H1 (cell line): ENCODE data around the gene SSNA1. TPM values are rescaled to one million over a fixed set of nuclear protein-coding genes. Genes with fewer than 3 reads are reported as not detected.

Experiments used
- CTCF ChIA-PET: fragments of 300-600 bp; sonication (Branson Sonifier 250); formaldehyde crosslinking; loops from one replicate; lab custom pipeline; 2021; ENCODE audit not compliant: partially characterized antibody; lab: Charles Lee
- POLR2A ChIA-PET: fragments of 300-600 bp; sonication (Branson Sonifier 250); formaldehyde crosslinking; loops from one replicate; lab custom pipeline; 2021; ENCODE audit warnings: inconsistent platforms; ENCODE audit not compliant: partially characterized antibody; lab: Charles Lee
- DNase-seq, 2 experiments: peaks; one replicate each; pipeline versions ENCODE4 v3.0.0 to v3.0.0-alpha.2; 2010 to 2022; ENCODE audit warnings: low spot score in 2 of 2, low read depth in 1 of 2, mixed read lengths in 1 of 2
- FAIRE-seq: peaks from 2 replicates; lab custom pipeline; 2011; peaks lifted over from hg19 to GRCh38; lab: Jason Lieb, UNC
- H2AFZ ChIP-seq: 2 replicates; pipeline ENCODE4 v1.8.1; 2012; ENCODE audit warnings: low read length, inconsistent platforms
- H2AK5ac ChIP-seq: 2 replicates; pipeline ENCODE4 v1.6.1; 2013; ENCODE audit warnings: low read depth, low read length
- H2BK120ac ChIP-seq: replicated peaks from 2 replicates; pipeline ENCODE3; 2013; ENCODE audit warnings: low read depth, low read length, inconsistent platforms
- H2BK12ac ChIP-seq: 2 replicates; pipeline ENCODE4 v1.6.1; 2013; ENCODE audit warnings: low read depth, low read length
- H2BK15ac ChIP-seq: 2 replicates; pipeline ENCODE4 v1.6.1; 2013; ENCODE audit warnings: low read length
- H2BK20ac ChIP-seq: 2 replicates; pipeline ENCODE4 v1.6.1; 2013; ENCODE audit warnings: low read length
- H2BK5ac ChIP-seq: 2 replicates; pipeline ENCODE4 v1.6.1; 2013; ENCODE audit warnings: low read depth, low read length
- H3K14ac ChIP-seq: 2 replicates; pipeline ENCODE4 v1.6.1; 2013; ENCODE audit warnings: inconsistent platforms; ENCODE audit not compliant: insufficient read length
- H3K18ac ChIP-seq: 2 replicates; pipeline ENCODE4 v1.6.1; 2013; ENCODE audit warnings: low read length; ENCODE audit errors: extremely low read depth
- H3K23ac ChIP-seq: 2 replicates; pipeline ENCODE4 v1.6.1; 2013; ENCODE audit warnings: inconsistent platforms; ENCODE audit not compliant: insufficient read length
- H3K23me2 ChIP-seq: 2 replicates; pipeline ENCODE4 v1.6.1; 2013; ENCODE audit warnings: low read depth, low read length
- H3K27ac ChIP-seq: 2 replicates; pipeline ENCODE4 v1.6.1; 2011; ENCODE audit warnings: low read depth, low read length, inconsistent platforms
- H3K27me3 ChIP-seq, 4 experiments: replicated peaks in 1 of 4; 1 replicate in 1 of 4; 2 replicates in 3 of 4; pipeline versions ENCODE4 v1.6.1 to v1.8.1; 2011 to 2013; ENCODE audit warnings: low read length in 3 of 4, mild to moderate bottlenecking in 3 of 4, inconsistent platforms in 2 of 4, mixed read lengths in 2 of 4, moderate library complexity in 1 of 4; ENCODE audit not compliant: control insufficient read depth in 3 of 4, insufficient read depth in 3 of 4; ENCODE audit errors: extremely low read depth in 1 of 4
- H3K36me3 ChIP-seq, 4 experiments: 2 replicates each; pipeline versions ENCODE4 v1.6.1 to v1.8.1; 2011 to 2013; ENCODE audit warnings: mild to moderate bottlenecking in 4 of 4, low read length in 3 of 4, moderate library complexity in 2 of 4, control low read depth in 1 of 4, inconsistent platforms in 1 of 4; ENCODE audit not compliant: insufficient read depth in 4 of 4, control insufficient read depth in 2 of 4
- H3K4ac ChIP-seq: replicated peaks from 2 replicates; pipeline ENCODE3; 2013; ENCODE audit warnings: low read length, low read depth, mixed read lengths, inconsistent platforms; ENCODE audit not compliant: insufficient read length
- H3K4me1 ChIP-seq, 4 experiments: replicated peaks in 1 of 4; 1 replicate in 1 of 4; 2 replicates in 3 of 4; pipeline versions ENCODE4 v1.6.1 to v1.8.1; 2011 to 2013; ENCODE audit warnings: low read length in 3 of 4, inconsistent platforms in 2 of 4, mixed read lengths in 1 of 4; ENCODE audit not compliant: insufficient read depth in 4 of 4, control insufficient read depth in 3 of 4
- H3K4me2 ChIP-seq, 2 experiments: 2 replicates each; pipeline versions ENCODE4 v1.6.1 to v1.8.1; 2011 to 2013; ENCODE audit warnings: low read depth in 2 of 2, low read length in 2 of 2, control low read depth in 1 of 2, inconsistent platforms in 1 of 2, mild to moderate bottlenecking in 1 of 2; ENCODE audit not compliant: insufficient read depth in 1 of 2
- H3K4me3 ChIP-seq, 4 experiments: fragments of 200-600, 300-600 bp in 1 of 4; sonication (generic), shearing (Covaris generic), sonication (Bioruptor Twin) in 1 of 4; 2 replicates each; pipeline versions ENCODE4 v1.5.1 to v1.8.1; 2011 to 2016; ENCODE audit warnings: low read length in 4 of 4, low read depth in 3 of 4, control low read depth in 2 of 4, inconsistent platforms in 2 of 4, mild to moderate bottlenecking in 2 of 4, mixed read lengths in 1 of 4, moderate library complexity in 1 of 4; ENCODE audit not compliant: insufficient read depth in 2 of 4; ENCODE audit errors: extremely low read depth in 1 of 4
- H3K56ac ChIP-seq: replicated peaks from 2 replicates; pipeline ENCODE3; 2013; ENCODE audit warnings: low read depth, mild to moderate bottlenecking, mixed read lengths, low read length, inconsistent platforms; ENCODE audit not compliant: insufficient read length
- H3K79me1 ChIP-seq: 2 replicates; pipeline ENCODE4 v1.6.1; 2013; ENCODE audit warnings: low read depth, low read length, control low read depth
- H3K79me2 ChIP-seq, 2 experiments: 2 replicates each; pipeline versions ENCODE4 v1.6.1 to v1.8.1; 2012 to 2013; ENCODE audit warnings: low read length in 2 of 2, mild to moderate bottlenecking in 2 of 2, inconsistent platforms in 1 of 2; ENCODE audit not compliant: insufficient read depth in 2 of 2, control insufficient read depth in 1 of 2
- H3K9ac ChIP-seq, 4 experiments: replicated peaks in 1 of 4; 1 replicate in 1 of 4; 2 replicates in 3 of 4; pipeline versions ENCODE4 v1.6.1 to v1.8.1; 2011 to 2013; ENCODE audit warnings: low read depth in 3 of 4, low read length in 3 of 4, control low read depth in 2 of 4, mild to moderate bottlenecking in 2 of 4, moderate library complexity in 2 of 4, inconsistent platforms in 1 of 4; ENCODE audit errors: extremely low read depth in 1 of 4
- H3K9me3 ChIP-seq, 2 experiments: 2 replicates each; pipeline versions ENCODE4 v1.6.1 to v1.8.1; 2012 to 2013; ENCODE audit warnings: mild to moderate bottlenecking in 2 of 2, moderate library complexity in 2 of 2, control low read depth in 1 of 2, inconsistent platforms in 1 of 2, low read depth in 1 of 2, low read length in 1 of 2, mixed read lengths in 1 of 2; ENCODE audit not compliant: insufficient read depth in 2 of 2
- H4K20me1 ChIP-seq, 2 experiments: replicated peaks in 1 of 2; 2 replicates each; pipeline versions ENCODE3 to v1.8.1; 2011 to 2013; ENCODE audit warnings: inconsistent platforms in 2 of 2, low read length in 2 of 2, mild to moderate bottlenecking in 1 of 2; ENCODE audit not compliant: insufficient read depth in 2 of 2, control insufficient read depth in 1 of 2
- H4K5ac ChIP-seq: 2 replicates; pipeline ENCODE4 v1.6.1; 2013; ENCODE audit warnings: low read length, low read depth, mixed read lengths, inconsistent platforms; ENCODE audit not compliant: insufficient read length
- H4K8ac ChIP-seq: 2 replicates; pipeline ENCODE4 v1.8.0; 2013; ENCODE audit warnings: mild to moderate bottlenecking, moderate library complexity, low read length, inconsistent platforms; ENCODE audit not compliant: insufficient read depth; ENCODE audit errors: extremely low read depth
- H4K91ac ChIP-seq: replicated peaks from 2 replicates; pipeline ENCODE3; 2013; ENCODE audit warnings: low read length, mixed read lengths, inconsistent platforms; ENCODE audit not compliant: insufficient read length
- BCL11A ChIP-seq, 2 experiments: IDR thresholded peaks; one replicate each; pipeline ENCODE4 v1.6.1; 2011; ENCODE audit warnings: low read depth in 2 of 2, low read length in 2 of 2, mild to moderate bottlenecking in 2 of 2
- EZH2 ChIP-seq: fragments of 200-600 bp; sonication (generic); IDR thresholded peaks from 2 replicates; pipeline ENCODE4 v1.7.1; 2012; ENCODE audit warnings: low read depth, mild to moderate bottlenecking, moderate library complexity, low read length, inconsistent platforms; ENCODE audit not compliant: severe bottlenecking
- GTF2F1 ChIP-seq: IDR thresholded peaks from 2 replicates; pipeline ENCODE4 v1.6.1; 2012; ENCODE audit warnings: low read depth, low read length, improper control_type of control experiment, borderline replicate concordance
- HDAC2 ChIP-seq, 2 experiments: fragments of 300-600 bp in 1 of 2; sonication (generic) in 1 of 2; IDR thresholded peaks; 2 replicates each; pipeline ENCODE4 v1.6.1; 2011 to 2012; ENCODE audit warnings: low read depth in 2 of 2, low read length in 2 of 2, mild to moderate bottlenecking in 2 of 2, moderate library complexity in 2 of 2, borderline replicate concordance in 1 of 2, inconsistent platforms in 1 of 2
- RAD21 ChIP-seq, 2 experiments: IDR thresholded peaks in 1 of 2; conservative IDR thresholded peaks in 1 of 2; 2 replicates each; pipeline ENCODE4 v1.6.1; 2011; ENCODE audit warnings: low read depth in 2 of 2, low read length in 2 of 2, improper control_type of control experiment in 1 of 2, inconsistent platforms in 1 of 2, mild to moderate bottlenecking in 1 of 2, moderate library complexity in 1 of 2
- RXRA ChIP-seq: IDR thresholded peaks from 2 replicates; pipeline ENCODE4 v1.6.1; 2011; ENCODE audit warnings: low read depth, mild to moderate bottlenecking, low read length, moderate library complexity; ENCODE audit not compliant: insufficient read depth
- YY1 ChIP-seq: IDR thresholded peaks from 2 replicates; pipeline ENCODE4 v1.6.1; 2011; ENCODE audit warnings: low read depth, mild to moderate bottlenecking, low read length
- ZNF274 ChIP-seq: IDR thresholded peaks from 2 replicates; pipeline ENCODE4 v1.7.0; 2012; ENCODE audit warnings: low read length, borderline replicate concordance; ENCODE audit errors: extremely low read depth
- WGBS, 2 experiments: shearing (Covaris generic) in 1 of 2; methylation state at CpG; one replicate each; pipeline versions ENCODE4 v1.1.6 to v1.1.7; 2013 to 2015; ENCODE audit warnings: low lambda C conversion rate in 2 of 2, mixed read lengths in 2 of 2, inconsistent platforms in 1 of 2, low coverage in 1 of 2, missing lambda C conversion rate in 1 of 2; ENCODE audit not compliant: insufficient replicate concordance in 2 of 2, insufficient coverage in 1 of 2, insufficient read length in 1 of 2; ENCODE audit errors: extremely low coverage in 1 of 2, missing lambda C conversion rate in 1 of 2; 5-methylcytosine and 5-hydroxymethylcytosine counted together
- polyA plus RNA-seq, 7 experiments: library from polyadenylated mRNA; depleted of rRNA in 3 of 7; stranded (reverse) in 5 of 7; unstranded in 2 of 7; fragments of >200 nt in 5 of 7; fragments of 200-250 nt in 2 of 7; gene quantifications; 1 replicate in 5 of 7; 2 replicates in 1 of 7; 4 replicates in 1 of 7; pipeline versions ENCODE4 v1.2.1 to v1.2.3, GENCODE V29; 2011 to 2013; ENCODE audit warnings: missing spikeins in 2 of 7, mixed read lengths in 2 of 7
- total RNA-seq: library from RNA; stranded (reverse); fragmentation: NEBNext Ultra II Directional; extraction: Animal tissue kit (Norgen Biotek cat#: 25700); gene quantifications from 2 replicates; pipeline ENCODE4 v1.2.1, GENCODE V29; 2021

Gene SSNA1
- total and polyA plus RNA-seq, 2 of the 8 experiments (the other 6 are each of a cell fraction or from before 2014, with no cell fraction given): 87.3 to 157 TPM

GRCh38 chr9:137149363-137149762 is 39.1 kb upstream of the SSNA1 start:
- Histone ChIP-seq H3K9ac (no peak overlapping the region), H4K91ac (no peak overlapping the region), H3K4me2 (no peak overlapping the region; a peak in 1 of 4 replicates), H3K18ac (no peak overlapping the region), H3K4ac (no peak overlapping the region), H2BK5ac (no peak overlapping the region), H2BK12ac (no peak overlapping the region), H4K20me1 (peaks cover 3 to 17% of the 10 kb centered on the region in 2 experiments), H2BK15ac (no peak overlapping the region), H3K79me1 (no peaks in the 10 kb centered on the region), H2BK20ac (no peak overlapping the region), H3K27ac (no peak overlapping the region), H4K8ac (no peak overlapping the region), H2BK120ac (no peak overlapping the region), H2AK5ac (no peak overlapping the region), H3K23me2 (peaks cover 2% of the 10 kb centered on the region; the same call in 1 of the 2 replicates), H3K4me3 (no peak overlapping the region), H3K56ac (no peak overlapping the region), H4K5ac (no peak overlapping the region), H3K79me2 (no peaks in the 10 kb centered on the region; a peak in 1 of 4 replicates), H3K36me3 (no peaks in the 10 kb centered on the region; a peak in 1 of 8 replicates), H2AFZ (no peak overlapping the region), H3K14ac (no peak overlapping the region), H3K4me1 (peaks cover 0 to 9% (median 0%) of the 10 kb centered on the region in 4 experiments; a peak in 1 of 7 replicates), H3K9me3 (peaks cover 0 to 7% of the 10 kb centered on the region in 2 experiments; a peak in 3 of 4 replicates), H3K27me3 (peaks cover 0 to 2% (median 0%) of the 10 kb centered on the region in 4 experiments; a peak in 3 of 7 replicates), H3K23ac (no peak overlapping the region)
- WGBS, 2 experiments: 91% methylated on average over 5 of the region's 5 CpGs; no CpG with 5 or more reads in 1 of the 2 experiments
- DNase-seq: no peak
- ChIA-PET POLR2A (interaction anchor here (0.8 to 1.7 kb wide), 6 partner anchors 16 to 93 kb away, joined by 3 to 4 read pairs (median 4); partner anchors contain the start of genes ANAPC2 and SSNA1), CTCF (interaction anchor here (0.6 to 3.6 kb wide), 14 partner anchors 10 to 171 kb away, joined by 3 to 24 read pairs (median 4); partner anchors contain the start of genes GRIN1, LRRC26 and PAXX)
- FAIRE-seq: no peak
- TF ChIP-seq YY1 (no peak), EZH2 (no peak), RXRA (no peak), BCL11A (IDR thresholded peaks at IDR 0.05; ENCODE audit: low read depth in 2 of 2, low read length in 2 of 2) (no peak), HDAC2 (IDR thresholded peaks at IDR 0.05; ENCODE audit: borderline replicate concordance in 1 of 2, low read depth in 2 of 2, low read length in 2 of 2) (no peak), ZNF274 (no peak), GTF2F1 (no peak), RAD21 (IDR thresholded peaks at IDR 0.05 in 1 of 2, conservative IDR thresholded peaks at IDR 0.05 in 1 of 2; ENCODE audit: low read depth in 2 of 2, low read length in 2 of 2) (no peak)
